HG02588 (cell line): ENCODE measurements around the gene POC1A.
"Not testable (repeated sequence)": the region's sequence is repeated elsewhere in the genome, so short reads cannot be mapped to it uniquely, and the experiment has no call there.

Source experiments
- ATAC-seq: cut with Tn5 transposase; IDR thresholded peaks from one replicate; pipeline ENCODE4 v1.9.1; 2021; ENCODE audit warnings: mild to moderate bottlenecking, moderate library complexity; ENCODE audit not compliant: unreplicated experiment

POC1A gene

GRCh38 chr3:52054661-52055511, 99.3 kb downstream of the POC1A start:
- no peak for ATAC-seq

GRCh38 chr3:52053307-52054304, 100.6 kb downstream of the POC1A start:
- no peak for ATAC-seq

GRCh38 chr3:52052831-52053306, 101.4 kb downstream of the POC1A start:
- ATAC-seq: no peak

GRCh38 chr3:52051444-52051843, 102.8 kb downstream of the POC1A start:
- no peak for ATAC-seq

- ATAC-seq: no peak
Observed at GRCh38 chr3:52050571-52050970, 103.7 kb downstream of the POC1A start.

- no peak for ATAC-seq
Observed at GRCh38 chr3:52049503-52049902, 104.7 kb downstream of the POC1A start.

- no peak for ATAC-seq
Observed at GRCh38 chr3:52047295-52047960, 106.8 kb downstream of the POC1A start.

GRCh38 chr3:52046902-52047239, 107.4 kb downstream of the POC1A start:
- ATAC-seq: no peak

GRCh38 chr3:52046186-52046901, 107.9 kb downstream of the POC1A start:
- ATAC-seq: no peak

GRCh38 chr3:52044869-52045619, 109.2 kb downstream of the POC1A start:
- no peak for ATAC-seq

- no peak for ATAC-seq
Observed at GRCh38 chr3:52043750-52044149, 110.5 kb downstream of the POC1A start.

- ATAC-seq: not testable (repeated sequence)
Observed at GRCh38 chr3:52043039-52043438, 111.2 kb downstream of the POC1A start.

GRCh38 chr3:52041118-52041731, 113.0 kb downstream of the POC1A start:
- ATAC-seq: no peak

GRCh38 chr3:52040600-52040999, 113.6 kb downstream of the POC1A start:
- no peak for ATAC-seq

- ATAC-seq: no peak
Observed at GRCh38 chr3:52039846-52040245, 114.4 kb downstream of the POC1A start.

GRCh38 chr3:52039426-52039825, 114.8 kb downstream of the POC1A start:
- no peak for ATAC-seq

- ATAC-seq: no peak
Observed at GRCh38 chr3:52038227-52038626, 116.0 kb downstream of the POC1A start.

- no peak for ATAC-seq
Observed at GRCh38 chr3:52037291-52037690, 116.9 kb downstream of the POC1A start.

- no peak for ATAC-seq
Observed at GRCh38 chr3:52036829-52037228, 117.4 kb downstream of the POC1A start.
